ENCODE measurements around the gene CDC42.
A peak's percentile ranks its signal among the peaks of the same experiment; 100 is the strongest.

The CDC42 gene

DNA sequence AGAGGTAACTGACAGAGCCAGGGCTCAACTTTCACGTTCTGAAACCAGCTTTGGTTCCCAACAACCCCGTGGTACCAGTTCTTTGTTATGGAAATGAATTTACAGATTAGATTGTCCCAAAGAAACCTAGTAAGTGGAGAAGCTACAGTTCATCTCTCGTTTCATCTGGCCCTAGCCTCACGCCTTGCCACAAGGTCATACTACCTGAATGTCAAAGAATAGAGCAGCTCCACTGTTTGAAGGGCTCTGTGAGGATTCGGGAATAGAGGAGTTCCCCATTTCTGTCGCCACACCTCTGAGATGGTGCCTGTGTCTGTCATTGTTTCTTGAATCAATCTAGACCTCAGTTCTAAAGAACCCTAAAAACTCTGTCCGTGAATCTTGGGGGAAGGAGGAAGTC, 15.0 kb upstream of the CDC42 start:
- DNase-seq (ENCODE audit: low read depth): no peak

DNA sequence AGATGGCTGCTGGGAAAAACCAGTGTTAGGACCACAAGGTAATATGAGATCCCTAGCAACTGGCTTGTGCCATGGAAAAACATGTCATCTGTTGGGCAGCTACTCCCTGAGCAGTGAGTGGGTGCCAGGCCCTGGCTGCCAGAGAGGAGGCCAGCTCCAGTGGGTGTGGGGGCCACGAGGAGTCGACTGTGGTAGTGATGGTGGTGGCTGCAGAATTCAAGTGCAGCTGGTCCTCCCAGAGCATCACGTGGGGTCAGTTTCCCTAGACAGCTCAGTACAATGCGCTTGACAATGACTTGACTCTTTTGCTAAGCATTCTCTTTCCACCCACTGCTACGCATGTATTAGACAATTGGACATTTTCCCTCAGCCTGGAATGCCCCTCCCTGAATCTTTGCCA, 14.5 kb upstream of the CDC42 start:
- DNase-seq (ENCODE audit: low read depth): no peak

DNA sequence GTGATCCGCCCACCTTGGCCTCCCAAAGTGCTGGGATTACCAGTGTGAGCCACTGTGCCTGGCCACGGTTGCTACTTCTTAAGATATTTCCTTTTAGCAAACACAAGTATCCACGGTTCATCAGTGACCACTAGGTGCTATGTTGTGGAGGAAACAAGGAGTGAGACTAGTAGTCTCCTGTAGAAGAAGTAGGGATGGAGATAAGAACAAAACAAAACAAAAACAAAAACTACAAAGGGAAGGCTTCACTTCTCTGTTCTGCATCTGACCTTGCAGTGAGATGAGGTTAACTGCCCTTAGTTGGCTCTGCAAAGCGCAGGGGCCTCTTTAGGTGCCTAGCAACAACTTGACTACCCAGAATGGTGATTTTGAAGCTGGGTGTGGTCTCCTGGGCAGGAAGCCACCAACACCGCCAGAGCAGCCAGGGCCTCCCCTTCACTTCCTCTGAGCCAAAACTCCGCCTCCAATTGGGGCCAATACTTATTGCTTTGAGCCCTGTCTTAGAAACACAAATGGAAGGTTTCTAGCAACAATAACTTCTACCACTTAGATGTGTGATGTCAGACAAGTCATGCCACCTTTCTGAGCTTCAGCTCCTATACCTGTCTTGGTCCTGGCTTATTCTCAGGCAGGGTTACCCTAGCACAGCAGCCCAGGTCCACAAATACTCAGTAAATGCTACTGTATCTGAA, 12.8 kb upstream of the CDC42 start:
- peak; percentile 47 for DNase-seq (ENCODE audit: low read depth)

DNA sequence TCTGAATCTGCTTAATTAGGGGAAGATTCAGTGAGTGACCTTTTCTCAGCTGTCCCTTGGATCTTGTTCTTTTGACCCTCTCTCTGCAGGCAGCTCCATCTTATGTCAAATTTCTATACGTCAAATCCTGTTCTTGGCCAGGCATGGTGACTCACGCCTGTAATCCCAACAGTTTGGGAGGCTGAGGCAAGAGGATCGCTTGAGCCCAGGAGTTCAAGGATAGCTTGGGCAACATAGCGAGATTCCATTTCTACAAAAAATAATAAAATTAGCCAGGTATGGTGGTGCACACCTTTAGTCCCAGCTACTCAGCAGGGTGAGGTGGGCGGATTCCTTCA, 12.3 kb upstream of the CDC42 start:
- no peak for DNase-seq (ENCODE audit: low read depth)

DNA sequence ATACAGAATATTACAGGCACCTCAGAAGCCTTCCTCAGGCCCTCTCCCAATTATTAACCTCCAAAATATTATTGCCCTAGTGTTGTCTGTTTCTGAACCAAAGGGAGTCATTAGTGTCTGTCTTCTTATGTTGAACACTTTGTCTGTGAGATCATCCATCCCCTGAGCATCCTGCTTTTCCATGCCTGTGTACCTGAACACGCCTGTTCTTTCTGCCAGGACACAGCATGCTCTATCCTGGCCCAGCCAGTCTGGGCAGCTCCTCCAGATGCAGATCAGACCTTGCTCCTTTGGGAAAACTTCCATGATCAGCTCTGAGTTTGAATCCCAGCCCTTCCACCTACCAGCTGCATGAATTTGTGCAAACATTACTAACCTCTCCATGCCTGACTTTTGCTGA, 11.0 kb upstream of the CDC42 start:
- DNase-seq (ENCODE audit: low read depth): no peak

DNA sequence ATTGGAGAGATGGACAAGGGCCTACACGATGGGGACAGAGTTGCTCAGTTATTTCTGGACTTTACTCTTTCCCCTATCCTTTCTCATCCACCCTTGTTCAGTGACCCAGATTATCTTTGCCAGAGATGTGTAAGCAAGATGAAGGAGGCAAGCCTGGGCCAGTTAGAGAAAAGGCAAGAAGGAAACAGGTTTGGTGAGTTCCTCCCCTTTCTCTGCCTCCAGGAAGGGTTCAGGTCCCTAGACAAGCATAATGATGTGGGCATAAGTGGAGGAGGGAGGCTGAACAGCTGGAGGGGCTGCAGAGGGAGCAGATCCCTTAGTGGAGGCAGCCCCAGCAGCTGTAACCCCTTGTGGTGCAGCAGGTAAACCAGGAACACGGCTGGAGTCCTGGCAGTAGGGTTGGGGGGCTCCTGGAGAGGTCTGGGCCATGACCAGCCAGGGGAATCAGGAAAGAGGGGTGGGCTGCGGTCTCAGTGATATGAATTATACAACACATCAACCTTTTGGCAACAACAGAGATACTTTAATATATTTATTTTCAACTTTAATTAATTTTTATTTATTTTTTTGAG, 9.2 kb upstream of the CDC42 start:
- no peak for DNase-seq (ENCODE audit: low read depth)

DNA sequence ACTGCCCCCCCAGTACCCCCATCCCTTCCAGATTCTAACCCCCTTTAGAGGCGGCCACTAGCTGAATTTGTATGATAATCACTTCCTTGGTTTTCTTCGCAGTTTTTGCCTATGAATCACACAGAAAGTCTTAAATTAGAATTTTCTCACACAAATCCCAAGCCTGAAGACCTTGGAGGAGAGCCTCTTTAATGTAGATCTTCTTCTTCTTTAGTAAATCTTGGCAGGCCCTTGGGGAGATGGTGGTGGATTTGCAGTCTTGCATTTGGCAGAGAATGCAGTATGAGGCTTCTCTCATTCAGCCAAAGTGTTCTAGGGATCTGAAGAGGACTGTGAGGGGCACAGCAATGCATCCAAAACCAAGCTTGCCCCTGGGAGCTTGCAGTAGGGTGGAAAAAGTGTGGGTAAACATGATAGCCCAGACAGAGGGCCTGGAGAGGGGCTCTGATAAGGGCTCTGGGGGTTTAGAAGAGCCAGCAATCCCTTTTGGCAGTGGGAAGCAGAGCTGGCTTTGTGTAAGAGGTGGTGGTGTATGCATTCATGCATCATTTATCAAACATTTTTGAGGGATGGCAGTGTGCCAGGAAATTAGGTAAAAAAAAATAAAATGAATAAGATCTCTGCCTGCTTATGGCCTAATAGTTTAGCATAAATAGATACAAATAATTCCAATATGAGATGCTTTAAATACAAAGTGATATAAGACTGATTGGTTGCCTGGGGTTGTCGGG, 7.7 kb upstream of the CDC42 start:
- peak; percentile 74 for DNase-seq (ENCODE audit: low read depth)

DNA sequence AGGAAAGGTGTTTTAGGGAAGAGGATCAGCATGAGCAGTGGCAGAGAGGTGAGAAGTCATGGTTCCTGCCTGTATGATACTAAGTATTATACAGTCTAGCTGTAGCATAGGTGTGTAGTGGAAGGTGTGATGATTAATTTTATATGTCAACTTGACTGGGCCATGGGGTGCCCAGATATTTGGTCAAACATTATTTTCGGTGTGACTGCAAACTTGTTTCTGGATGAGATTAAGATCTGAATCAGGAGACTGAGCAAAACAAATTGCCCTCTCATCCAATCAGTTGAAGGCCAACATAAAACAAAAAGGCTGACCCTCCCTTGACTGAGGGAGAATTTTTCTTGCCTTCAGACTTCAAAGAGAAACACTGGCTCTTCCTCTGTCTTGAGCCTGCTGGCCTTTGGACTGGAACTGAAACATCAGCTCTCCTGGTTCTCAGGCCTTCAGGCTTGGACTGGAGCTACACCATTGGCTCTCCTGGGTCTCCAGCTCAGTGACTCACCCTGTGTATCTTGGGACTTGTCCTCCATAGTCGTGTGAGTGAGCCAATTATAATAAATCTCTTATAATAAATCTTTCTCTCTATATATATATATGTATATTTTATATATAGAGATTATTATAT, 6.8 kb upstream of the CDC42 start:
- DNase-seq (ENCODE audit: low read depth): no peak

DNA sequence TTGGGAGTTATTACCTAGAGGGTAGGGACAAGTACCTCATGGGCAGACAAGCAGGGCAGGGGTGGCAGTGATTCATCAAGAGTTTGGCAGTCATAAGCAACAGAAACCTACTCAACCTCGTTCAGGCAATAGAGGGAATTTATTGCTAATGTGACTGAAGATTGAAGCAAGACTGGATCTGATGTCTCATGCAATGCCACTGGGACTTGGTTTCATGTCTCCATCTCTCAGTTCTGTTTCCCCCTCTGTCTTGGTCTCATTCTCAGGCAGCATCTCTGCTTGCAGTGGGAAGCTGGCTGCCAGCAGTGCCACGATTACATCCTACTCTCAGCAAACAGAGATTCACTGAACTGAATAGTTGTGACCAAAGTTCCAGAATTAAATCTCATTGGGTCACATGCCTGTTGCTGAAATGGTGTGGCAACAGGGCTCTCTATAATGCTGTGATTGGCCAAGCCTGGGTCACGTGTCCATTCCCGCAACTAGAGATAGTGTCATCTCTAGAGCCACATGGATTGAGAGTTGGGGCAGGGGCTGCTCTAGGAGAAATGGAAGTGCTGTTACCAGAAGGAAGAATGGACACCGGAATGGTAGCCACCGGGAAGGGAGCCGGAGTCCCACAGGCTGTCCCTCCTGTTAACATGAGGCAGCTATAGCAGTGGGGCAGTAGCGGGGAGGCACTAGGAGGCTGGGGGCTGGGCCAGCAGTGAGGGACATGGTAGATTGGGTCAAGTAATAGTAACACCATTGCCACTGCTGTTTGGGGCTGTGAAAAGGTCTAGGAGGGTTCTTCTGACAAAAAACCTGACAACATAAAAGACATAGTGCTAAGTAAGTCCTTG, 3.9 kb upstream of the CDC42 start:
- DNase-seq (ENCODE audit: low read depth): no peak

DNA sequence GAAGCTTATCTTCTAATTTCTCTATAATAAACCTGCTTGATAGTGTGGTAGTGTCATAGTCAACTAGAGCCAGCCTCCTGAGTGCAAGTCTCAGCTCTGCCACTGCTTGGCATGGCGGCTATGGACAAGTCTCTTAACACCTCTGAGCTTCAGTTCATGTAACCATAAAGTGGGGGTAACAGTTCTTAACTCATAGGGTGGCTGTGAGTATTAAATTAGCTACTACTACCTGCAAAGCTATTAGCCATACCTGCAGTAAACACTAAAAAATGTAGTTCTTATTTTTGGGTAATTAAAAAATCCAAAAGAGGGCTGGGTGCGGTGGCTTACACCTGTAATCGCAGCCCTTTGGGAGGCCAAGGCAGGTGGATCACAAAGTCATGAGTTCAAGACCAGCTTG, 2.2 kb upstream of the CDC42 start:
- no peak for DNase-seq (ENCODE audit: low read depth)

DNA sequence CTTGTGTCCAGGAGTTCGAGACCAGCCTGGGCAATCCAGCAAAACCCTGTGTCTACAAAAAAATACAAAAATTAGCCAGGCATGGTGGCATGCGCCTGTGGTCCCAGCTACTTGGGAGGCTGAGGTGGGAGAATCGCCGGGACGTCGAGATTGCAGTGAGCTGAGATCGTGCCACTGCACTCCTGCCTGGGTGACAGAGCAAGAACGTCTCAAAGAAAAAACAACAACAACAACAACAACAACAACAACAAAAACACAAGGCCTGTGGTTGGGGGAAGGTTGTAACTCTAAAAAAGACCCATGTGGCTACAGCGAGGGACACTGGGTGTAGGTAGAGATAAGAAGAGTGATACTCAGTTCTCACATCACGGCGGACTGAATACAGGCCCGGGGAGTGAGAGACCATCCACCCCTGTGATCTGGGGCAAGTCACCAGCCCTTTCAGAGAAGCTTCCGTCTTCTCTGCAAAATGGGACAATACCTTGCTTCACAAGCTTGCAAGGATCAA, 848 bp upstream of the CDC42 start:
- DNase-seq (ENCODE audit: low read depth): no peak

DNA sequence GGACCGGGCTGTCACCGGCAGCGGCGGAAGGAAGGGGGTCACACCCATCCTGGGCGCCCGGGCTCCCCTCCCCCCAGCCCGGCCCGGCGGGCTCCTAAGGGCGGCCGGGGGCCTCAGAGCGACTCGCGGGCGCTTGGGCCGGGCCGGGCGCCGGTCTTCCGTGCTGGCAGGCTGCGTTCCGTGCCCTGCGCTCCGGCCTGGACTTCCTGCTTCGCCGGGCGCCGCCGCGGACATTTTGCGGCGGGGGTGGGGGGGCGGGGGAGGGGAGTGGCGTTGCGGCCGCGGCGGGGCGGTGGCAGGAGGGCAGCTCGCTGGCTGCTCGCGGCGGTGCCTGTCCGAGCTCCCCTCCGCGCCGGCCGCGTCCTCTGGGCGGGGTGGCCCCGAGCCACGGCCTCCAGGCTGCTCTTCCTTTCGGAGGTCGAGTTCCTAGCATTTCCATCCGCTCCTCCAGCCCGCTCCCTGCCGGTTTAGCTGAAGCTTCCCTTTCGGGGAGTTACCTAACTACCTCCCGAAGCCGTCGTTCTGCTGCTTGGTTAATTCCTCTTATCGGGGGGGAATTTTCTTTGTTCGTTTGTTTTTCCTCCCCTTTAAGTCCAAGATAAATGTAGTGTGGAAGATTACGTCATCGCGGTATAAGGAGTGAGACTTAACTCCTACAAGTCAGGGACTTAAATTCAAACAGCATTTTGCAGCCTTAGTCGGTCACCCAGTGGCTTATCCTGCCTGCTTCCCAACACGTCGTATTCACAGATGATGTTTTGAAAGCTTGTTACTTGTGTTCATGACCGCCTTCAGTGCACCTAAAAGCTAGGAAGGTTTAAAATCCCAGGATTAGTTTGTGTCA, 730 bp downstream of the CDC42 start:
- DNase-seq (ENCODE audit: low read depth): peak; percentile 37

DNA sequence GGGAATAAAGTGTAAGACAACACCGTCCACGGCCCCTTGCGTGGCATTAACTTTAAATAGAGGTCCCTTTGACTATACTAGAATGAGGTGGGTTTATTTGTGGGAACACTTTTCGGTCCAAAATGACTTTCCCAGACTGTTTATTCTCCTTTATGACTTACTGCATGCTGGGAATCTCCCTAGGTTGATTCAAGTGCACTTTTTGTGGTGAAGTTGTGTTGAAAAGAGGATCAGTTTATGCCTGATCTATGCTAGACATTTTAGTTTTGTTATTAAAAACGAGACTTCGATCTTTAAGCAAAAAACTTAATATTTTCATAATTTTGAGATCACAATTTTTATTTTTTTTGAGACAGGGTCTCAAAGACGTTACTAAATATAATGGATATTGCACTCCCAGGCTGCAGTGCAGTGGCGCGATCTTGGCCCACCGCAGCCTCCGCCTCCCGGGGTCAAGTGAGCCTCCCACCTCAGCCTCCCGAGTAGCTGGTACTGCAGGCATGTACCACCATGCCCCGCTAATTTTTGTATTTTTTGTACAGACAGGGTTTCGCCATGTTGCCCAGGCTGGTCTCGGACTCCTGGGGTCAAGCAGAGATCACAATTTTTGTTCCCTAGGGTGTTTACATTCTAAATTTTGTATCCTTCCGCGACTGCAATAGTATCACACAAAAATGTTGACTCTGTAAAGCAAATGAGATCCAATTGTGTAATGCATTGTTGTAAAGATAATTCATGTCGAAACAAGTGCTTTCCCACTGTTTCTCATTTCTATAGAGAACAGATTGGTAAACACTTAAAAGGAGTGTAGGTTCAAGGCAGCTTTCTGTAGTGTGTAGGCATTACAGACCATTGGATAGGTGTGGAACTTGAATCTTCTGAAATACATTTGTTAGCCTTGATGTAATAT, 1.6 kb downstream of the CDC42 start:
- no peak for DNase-seq (ENCODE audit: low read depth)

DNA sequence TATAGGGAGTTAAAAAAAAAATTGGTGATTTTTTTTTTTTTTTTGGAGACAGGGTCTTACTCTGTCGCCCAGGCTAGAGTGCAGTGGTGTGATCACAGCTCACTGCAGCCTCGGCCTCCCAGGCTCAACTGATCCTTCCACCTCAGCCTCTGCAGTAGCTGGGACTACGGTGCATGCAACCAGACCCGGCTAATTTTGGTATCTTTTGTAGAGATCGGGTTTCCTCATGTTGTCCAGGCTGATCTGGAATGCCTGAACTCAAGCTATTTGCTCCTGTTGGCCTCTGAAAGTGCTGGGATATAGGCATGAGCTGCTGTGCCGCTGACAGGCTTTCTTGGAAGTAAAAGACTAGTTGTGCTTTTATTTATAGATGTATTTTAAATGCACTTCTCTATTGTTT, 3.0 kb downstream of the CDC42 start:
- DNase-seq (ENCODE audit: low read depth): no peak

DNA sequence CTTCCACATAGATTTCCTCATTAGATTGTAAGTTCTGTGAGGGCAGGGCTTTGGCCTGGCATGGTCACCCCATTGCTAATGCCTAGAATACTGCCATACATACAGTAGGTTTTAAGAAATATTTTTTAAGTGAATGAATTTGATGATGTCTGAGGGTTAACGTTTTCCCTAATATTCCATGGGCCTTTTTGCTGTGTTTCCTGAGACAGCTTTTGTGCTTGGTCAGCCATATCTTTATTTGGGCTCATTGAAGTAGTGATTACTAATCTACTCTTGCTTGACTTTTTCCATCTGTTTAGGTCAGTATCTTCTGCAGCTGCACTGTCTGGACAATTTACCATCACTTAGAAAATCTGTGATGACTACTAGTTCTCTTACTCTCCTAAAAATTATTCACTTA, 3.5 kb downstream of the CDC42 start:
- no peak for DNase-seq (ENCODE audit: low read depth)

DNA sequence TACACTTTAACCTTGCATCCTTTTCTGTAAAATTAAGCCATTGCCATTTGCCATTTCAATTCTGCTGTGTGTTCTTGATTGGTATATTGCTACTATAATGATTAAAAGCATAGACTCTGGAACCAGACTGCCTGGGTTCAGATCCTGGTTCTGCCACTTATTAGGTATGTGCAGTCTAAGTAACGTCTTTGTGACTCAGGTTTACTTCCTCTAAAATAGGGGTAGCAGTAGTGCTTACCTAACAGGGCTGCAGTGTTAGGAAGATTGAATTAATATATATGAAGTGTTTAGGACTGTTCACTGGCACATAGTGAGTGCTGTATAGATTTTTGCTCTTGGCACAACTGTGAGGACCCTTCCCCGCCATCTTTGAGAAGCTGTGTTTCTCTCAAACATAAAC, 4.4 kb downstream of the CDC42 start:
- no peak for DNase-seq (ENCODE audit: low read depth)

DNA sequence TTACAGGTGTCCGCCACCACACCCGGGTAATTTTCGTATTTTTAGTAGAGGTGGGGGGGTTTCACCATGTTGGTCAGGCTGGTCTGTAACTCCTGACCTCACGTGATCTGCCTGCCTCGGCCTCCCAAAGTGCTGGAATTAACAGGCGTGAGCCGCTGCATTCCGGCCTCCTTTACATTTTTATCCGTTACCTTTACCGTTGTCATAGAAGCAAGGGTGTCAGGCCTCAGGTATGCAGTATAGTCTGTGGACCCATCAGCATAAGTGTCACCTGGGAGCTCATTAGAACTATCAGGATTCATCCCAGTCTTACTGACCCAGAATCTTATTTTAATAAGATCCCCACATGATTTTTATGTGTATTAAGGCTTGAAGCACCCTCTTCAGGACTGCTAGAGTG, 5.4 kb downstream of the CDC42 start:
- no peak for DNase-seq (ENCODE audit: low read depth)

DNA sequence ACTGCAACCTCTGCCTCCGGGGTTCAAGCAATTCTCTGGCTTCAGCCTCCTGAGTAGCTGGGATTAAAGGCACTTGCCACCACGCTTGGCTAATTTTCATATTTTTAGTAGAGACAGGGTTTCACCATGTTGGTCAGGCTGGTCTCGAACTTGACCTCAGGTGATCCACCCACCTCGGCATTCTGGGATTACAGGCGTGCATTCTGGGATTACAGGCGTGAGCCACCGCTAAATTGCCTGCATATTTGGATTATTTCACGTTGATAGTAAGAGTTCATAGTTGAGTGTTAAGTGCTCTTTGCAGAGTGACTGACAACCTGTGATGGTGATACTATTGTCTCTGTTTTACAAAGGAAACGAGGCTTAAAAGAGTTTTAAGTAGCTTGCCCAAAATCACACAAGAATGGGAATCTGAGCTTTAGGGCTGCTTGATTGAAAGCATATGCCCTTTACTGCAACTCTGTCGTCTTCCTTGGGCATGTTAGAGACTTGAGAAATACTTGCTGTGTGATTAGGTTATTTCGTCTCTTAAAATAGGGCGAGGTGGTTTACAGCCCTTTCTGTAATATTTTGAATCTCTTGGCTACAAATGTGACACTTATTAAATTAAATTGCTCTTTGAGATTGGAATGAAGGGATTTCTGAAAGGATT, 12.4 kb downstream of the CDC42 start:
- no peak for DNase-seq (ENCODE audit: low read depth)

DNA sequence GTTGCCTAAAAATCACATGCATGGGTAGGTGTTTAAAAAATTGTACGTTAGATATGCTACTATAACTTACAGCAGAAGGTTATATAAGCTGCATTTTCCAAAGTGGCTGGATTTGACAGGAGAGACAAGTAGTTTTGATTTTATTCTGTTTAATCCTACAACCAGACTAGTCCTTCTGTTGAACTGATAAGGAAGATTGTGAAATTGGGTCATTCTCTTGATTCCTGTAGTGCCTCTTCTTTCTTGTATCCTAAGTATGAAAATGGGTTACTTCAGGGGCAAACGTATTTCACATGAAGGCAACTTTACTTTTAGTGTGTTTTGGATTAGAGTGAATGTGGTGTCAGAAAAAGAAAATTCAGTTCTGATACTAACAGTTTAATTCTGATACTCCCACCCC, 19.0 kb downstream of the CDC42 start:
- no peak for DNase-seq (ENCODE audit: low read depth)

DNA sequence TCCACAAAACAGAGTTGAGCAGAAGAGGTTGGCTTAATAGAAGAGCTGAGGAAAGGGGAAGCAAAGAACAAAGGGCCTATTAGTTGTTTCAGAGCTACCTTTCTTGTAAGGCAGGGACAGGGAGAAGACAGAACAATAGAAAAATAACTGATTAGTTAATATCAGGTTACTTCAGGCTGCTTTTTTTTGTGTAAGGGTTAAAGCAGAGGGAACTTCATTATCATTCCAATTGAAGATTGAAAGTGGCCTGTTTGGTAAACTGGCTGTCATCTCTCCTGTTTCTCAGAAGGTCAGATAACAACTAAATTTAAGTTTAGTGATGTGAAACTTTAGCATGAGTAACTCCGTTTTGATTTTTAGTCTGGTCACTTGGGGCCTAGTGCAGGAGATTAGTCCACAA, 22.3 kb downstream of the CDC42 start:
- no peak for DNase-seq (ENCODE audit: low read depth)
